B cell (primary cell): ENCODE results near the gene JARID2. TPM values are rescaled to one million over a fixed set of nuclear protein-coding genes. Genes with fewer than 3 reads are reported as not detected.

Experiments
- ATAC-seq: fragments of 200-7000 bp; cut with Tn5 transposase; one replicate; pipeline ENCODE4 v1.10.0; 2021; ENCODE audit warnings: low read depth, mild to moderate bottlenecking, moderate number of reproducible peaks, moderate library complexity
- CTCF ChIA-PET: fragments of 350-600 bp; sonication (Branson Sonifier 250); formaldehyde crosslinking; loops from one replicate; lab custom pipeline; 2021; ENCODE audit warnings: antibody characterized with exemption, inconsistent platforms; lab: Charles Lee
- POLR2A ChIA-PET: fragments of 350-600 bp; sonication (Branson Sonifier 250); formaldehyde crosslinking; loops from one replicate; lab custom pipeline; 2021; ENCODE audit warnings: antibody characterized with exemption; lab: Charles Lee
- DNase-seq: peaks from one replicate; pipeline ENCODE4 v3.0.0; 2013
- H2AFZ ChIP-seq: 2 replicates; pipeline ENCODE4 v1.6.1; 2012; ENCODE audit warnings: mild to moderate bottlenecking, low read depth, low read length; ENCODE audit not compliant: insufficient read depth, poor library complexity, severe bottlenecking
- H3K27ac ChIP-seq, 2 donors: 1 replicate in 1 of 2; 2 replicates in 1 of 2; pipeline ENCODE4 v1.5.1; 2012 to 2013; ENCODE audit warnings: low read length in 2 of 2, mild to moderate bottlenecking in 2 of 2, moderate library complexity in 1 of 2
- H3K27me3 ChIP-seq, 4 experiments: fragments of 200-600 bp in 1 of 4; sonication (generic) in 1 of 4; replicated peaks in 1 of 4; 1 replicate in 2 of 4; 2 replicates in 2 of 4; pipeline versions ENCODE4 v1.6.1 to v1.7.0; 2013 to 2016; ENCODE audit warnings: low read length in 3 of 4, mild to moderate bottlenecking in 2 of 4, mixed read lengths in 1 of 4, moderate library complexity in 1 of 4; ENCODE audit not compliant: insufficient read depth in 4 of 4, control insufficient read depth in 3 of 4; ENCODE audit errors: control extremely low read depth in 1 of 4
- H3K36me3 ChIP-seq, 2 experiments: replicated peaks in 1 of 2; 1 replicate in 1 of 2; 2 replicates in 1 of 2; pipeline versions ENCODE4 v1.6.1 to v1.7.1; 2013; ENCODE audit warnings: low read length in 1 of 2; ENCODE audit not compliant: insufficient read depth in 2 of 2, control insufficient read depth in 1 of 2; ENCODE audit errors: control extremely low read depth in 1 of 2, extremely low read depth in 1 of 2
- H3K4me1 ChIP-seq, 2 donors: fragments of 200-600 bp in 1 of 2; sonication (generic) in 1 of 2; 1 replicate in 1 of 2; 2 replicates in 1 of 2; pipeline versions ENCODE4 v1.5.1 to v1.6.1; 2013 to 2017; ENCODE audit warnings: low read length in 2 of 2; ENCODE audit not compliant: control insufficient read depth in 2 of 2, insufficient read depth in 2 of 2
- H3K4me2 ChIP-seq: replicated peaks from 2 replicates; pipeline ENCODE3; 2012; ENCODE audit warnings: mild to moderate bottlenecking, low read depth, low read length; ENCODE audit not compliant: poor library complexity, severe bottlenecking
- H3K4me3 ChIP-seq, 5 experiments: fragments of 200-600 bp in 1 of 5; sonication (generic) in 1 of 5; 1 replicate in 3 of 5; 2 replicates in 2 of 5; pipeline versions ENCODE4 v1.5.1 to v1.7.0; 2011 to 2016; ENCODE audit warnings: low read length in 4 of 5, mild to moderate bottlenecking in 4 of 5, low read depth in 2 of 5, control low read depth in 1 of 5, moderate library complexity in 1 of 5; ENCODE audit not compliant: insufficient read depth in 1 of 5; ENCODE audit errors: control extremely low read depth in 1 of 5, extremely low read depth in 1 of 5
- H3K79me2 ChIP-seq: fragments of 200-600 bp; sonication (generic); one replicate; pipeline ENCODE4 v1.6.0; 2016; ENCODE audit warnings: low read length; ENCODE audit not compliant: control insufficient read depth, insufficient read depth
- H3K9ac ChIP-seq: fragments of 200-600 bp; sonication (generic); 2 replicates; pipeline ENCODE4 v1.6.1; 2017; ENCODE audit warnings: mild to moderate bottlenecking, low read length, moderate library complexity
- H3K9me3 ChIP-seq, 3 donors: one replicate each; pipeline versions ENCODE4 v1.6.1 to v1.7.1; 2013; ENCODE audit warnings: low read length in 2 of 3; ENCODE audit not compliant: control insufficient read depth in 2 of 3, insufficient read depth in 1 of 3; ENCODE audit errors: control extremely low read depth in 1 of 3
- H4K20me1 ChIP-seq: 2 replicates; pipeline ENCODE4 v1.6.0; 2012; ENCODE audit warnings: mild to moderate bottlenecking, low read length; ENCODE audit not compliant: insufficient read depth, control insufficient read depth, poor library complexity, severe bottlenecking
- H3K27ac Mint-ChIP-seq: one replicate; pipeline ENCODE4 v1.8.0; 2021; ENCODE audit warnings: mixed read lengths
- H3K27me3 Mint-ChIP-seq: one replicate; pipeline ENCODE4 v1.8.0; 2021; ENCODE audit warnings: mixed read lengths
- H3K4me1 Mint-ChIP-seq: one replicate; pipeline ENCODE4 v1.8.0; 2021; ENCODE audit warnings: mixed read lengths
- H3K4me3 Mint-ChIP-seq: one replicate; pipeline ENCODE4 v1.8.0; 2021; ENCODE audit warnings: mixed read lengths
- H3K9me3 Mint-ChIP-seq: one replicate; pipeline ENCODE4 v1.8.0; 2022; ENCODE audit warnings: mixed read lengths; ENCODE audit not compliant: insufficient read depth
- EZH2 ChIP-seq: IDR thresholded peaks from 2 replicates; pipeline ENCODE4 v1.6.1; 2012; ENCODE audit warnings: borderline replicate concordance, low read depth, mild to moderate bottlenecking, moderate library complexity, low read length; ENCODE audit not compliant: insufficient read depth, poor library complexity, severe bottlenecking
- WGBS: methylation state at CpG from one replicate; pipeline ENCODE4 v1.1.5; 2013; ENCODE audit warnings: missing lambda C conversion rate; ENCODE audit not compliant: insufficient coverage; 5-methylcytosine and 5-hydroxymethylcytosine counted together
- intact Hi-C: fragments of 100-400 bp; cut with micrococcal nuclease; formaldehyde crosslinking; loops from one replicate; pipeline ENCODE4 v1.10.0; 2022
- polyA plus RNA-seq: library from polyadenylated mRNA; depleted of rRNA; stranded (reverse); fragments of >200 nt; gene quantifications from 2 replicates; pipeline ENCODE4 v1.2.3, GENCODE V29; 2012
- total RNA-seq, 2 donors: library from RNA; stranded (reverse); fragments of 120-200 nt in 1 of 2; gene quantifications; 1 replicate in 1 of 2; 2 replicates in 1 of 2; pipeline versions ENCODE4 v1.2.3 to v1.2.4, GENCODE V29; 2013 to 2022
- TF ChIP-seq, protein P1 (sequence below): fragments of 200-600 bp; IDR thresholded peaks from one replicate; pipeline ENCODE4 v1.8.0; 2022; ENCODE audit warnings: antibody characterized with exemption, mild to moderate bottlenecking

The JARID2 gene
- total and polyA plus RNA-seq, 2 donors (not counting 1 experiment from before 2014, with no cell fraction given): 11.0 to 58.1 TPM

- H3K27ac ChIP-seq: no peak overlapping the region
- POLR2A ChIA-PET: no interaction called here
- peaks cover 55% of the 10 kb centered on the region for H4K20me1 ChIP-seq
- H3K4me1 Mint-ChIP-seq: peaks cover 2% of the 10 kb centered on the region
- H3K4me3 Mint-ChIP-seq: no peak overlapping the region
- no peaks in the 10 kb centered on the region for H3K9me3 ChIP-seq
- no peak overlapping the region for H2AFZ ChIP-seq
- peaks cover 6 to 97% of the 10 kb centered on the region in 2 experiments for H3K36me3 ChIP-seq
- WGBS: 97% methylated on average over 9 of the region's 12 CpGs
- H3K4me2 ChIP-seq: no peak overlapping the region
- TF ChIP-seq, protein P1, sequence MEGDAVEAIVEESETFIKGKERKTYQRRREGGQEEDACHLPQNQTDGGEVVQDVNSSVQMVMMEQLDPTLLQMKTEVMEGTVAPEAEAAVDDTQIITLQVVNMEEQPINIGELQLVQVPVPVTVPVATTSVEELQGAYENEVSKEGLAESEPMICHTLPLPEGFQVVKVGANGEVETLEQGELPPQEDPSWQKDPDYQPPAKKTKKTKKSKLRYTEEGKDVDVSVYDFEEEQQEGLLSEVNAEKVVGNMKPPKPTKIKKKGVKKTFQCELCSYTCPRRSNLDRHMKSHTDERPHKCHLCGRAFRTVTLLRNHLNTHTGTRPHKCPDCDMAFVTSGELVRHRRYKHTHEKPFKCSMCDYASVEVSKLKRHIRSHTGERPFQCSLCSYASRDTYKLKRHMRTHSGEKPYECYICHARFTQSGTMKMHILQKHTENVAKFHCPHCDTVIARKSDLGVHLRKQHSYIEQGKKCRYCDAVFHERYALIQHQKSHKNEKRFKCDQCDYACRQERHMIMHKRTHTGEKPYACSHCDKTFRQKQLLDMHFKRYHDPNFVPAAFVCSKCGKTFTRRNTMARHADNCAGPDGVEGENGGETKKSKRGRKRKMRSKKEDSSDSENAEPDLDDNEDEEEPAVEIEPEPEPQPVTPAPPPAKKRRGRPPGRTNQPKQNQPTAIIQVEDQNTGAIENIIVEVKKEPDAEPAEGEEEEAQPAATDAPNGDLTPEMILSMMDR: no peak
- no peak for TF ChIP-seq EZH2
- H3K27me3 Mint-ChIP-seq: no peaks in the 10 kb centered on the region
- no peak for DNase-seq
- H3K9me3 Mint-ChIP-seq: no peaks in the 10 kb centered on the region
- H3K27me3 ChIP-seq: no peaks in the 10 kb centered on the region
- CTCF ChIA-PET: interaction anchor here (0.7 to 1.3 kb wide), 3 partner anchors 12 to 120 kb away, joined by 3 to 4 read pairs (median 3); no protein-coding TSS in a partner anchor
- ATAC-seq: no peak
- H3K79me2 ChIP-seq: peaks cover 61% of the 10 kb centered on the region
- H3K27ac Mint-ChIP-seq: no peak overlapping the region
- H3K9ac ChIP-seq: no peak overlapping the region
- no peak overlapping the region for H3K4me3 ChIP-seq
- no peaks in the 10 kb centered on the region for H3K4me1 ChIP-seq
- intact Hi-C loops: no loop called here
These were observed 258.2 kb downstream of the JARID2 start for GRCh38 chr6:15504040-15504495.

DNA sequence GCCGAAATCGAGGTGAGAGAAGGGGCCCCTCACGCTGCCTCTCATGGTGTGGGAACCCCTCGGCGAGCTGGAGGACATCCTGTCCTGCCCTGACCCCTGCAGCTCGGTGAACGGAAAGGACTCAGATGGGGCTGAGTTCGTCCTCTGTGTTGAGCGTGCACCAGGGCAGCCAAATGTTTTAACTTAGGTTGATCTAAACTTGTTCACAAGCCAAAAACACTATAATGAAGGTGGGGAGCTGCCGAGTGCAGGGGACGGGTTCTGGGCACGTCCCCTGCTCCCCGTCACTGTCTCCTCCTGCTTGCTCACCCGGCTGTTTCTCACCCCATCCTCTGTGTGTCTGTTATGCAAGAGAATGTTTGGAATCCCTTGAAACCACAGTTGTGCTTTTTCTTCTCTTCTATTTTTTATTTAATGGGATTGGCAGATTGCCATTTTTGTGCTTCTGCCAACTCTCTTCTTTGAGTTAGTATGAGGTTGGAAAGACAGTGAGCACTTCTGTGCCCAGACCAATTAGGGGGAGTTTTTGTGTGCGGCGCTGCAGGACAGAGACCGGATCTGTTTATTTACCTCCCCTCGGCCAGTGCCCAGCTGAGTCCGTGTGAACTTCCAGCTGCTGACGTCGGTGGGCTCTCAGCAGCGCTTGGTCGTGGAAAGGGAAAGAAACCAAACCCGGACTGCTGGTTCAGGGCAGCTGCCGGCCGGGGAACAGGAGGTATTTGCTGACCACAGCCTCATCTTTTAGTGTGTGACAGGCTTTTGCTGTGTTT is 258.9 kb downstream of the JARID2 start:
- 92% methylated on average over 18 of the region's 26 CpGs for WGBS
- Histone ChIP-seq H3K4me1 (no peaks in the 10 kb centered on the region), H3K4me3 (no peak overlapping the region), H3K79me2 (peaks cover 56% of the 10 kb centered on the region), H3K27me3 (no peaks in the 10 kb centered on the region), H3K36me3 (peaks cover 6 to 97% of the 10 kb centered on the region in 2 experiments), H4K20me1 (peaks cover 50% of the 10 kb centered on the region), H3K27ac (no peak overlapping the region), H2AFZ (no peak overlapping the region), H3K9ac (no peak overlapping the region), H3K9me3 (no peaks in the 10 kb centered on the region), H3K4me2 (no peak overlapping the region)
- CTCF ChIA-PET: interaction anchor here (0.7 to 1.3 kb wide), 4 partner anchors 13 to 1459 kb away, joined by 3 to 4 read pairs (median 3); no protein-coding TSS in a partner anchor
- no peaks in the 10 kb centered on the region for H3K27me3 Mint-ChIP-seq
- no peaks in the 10 kb centered on the region for H3K9me3 Mint-ChIP-seq
- no peak for TF ChIP-seq EZH2
- TF ChIP-seq, protein P1: no peak
- intact Hi-C loops: no loop called here
- no peak for DNase-seq
- no peak overlapping the region for H3K4me3 Mint-ChIP-seq
- ATAC-seq: no peak
- POLR2A ChIA-PET: interaction anchor here (0.7 kb wide), 1 partner anchor 705 kb away, joined by 4 read pairs; no protein-coding TSS in a partner anchor
- H3K27ac Mint-ChIP-seq: no peak overlapping the region
- H3K4me1 Mint-ChIP-seq: peaks cover 2% of the 10 kb centered on the region
